Sigmoid colon (tissue), 7 donors: ENCODE measurements around the gene PRM2. TPM values are rescaled to one million over a fixed set of nuclear protein-coding genes. Genes with fewer than 3 reads are reported as not detected.
A peak's percentile ranks its signal among the peaks of the same experiment; 100 is the strongest.

Source experiments
- DNase-seq: peaks from one replicate; pipeline ENCODE4 v3.0.0-alpha.2; 2019
- H3K27ac ChIP-seq, 4 donors: fragments of 200-600 bp; sonication (generic); one replicate each; pipeline ENCODE4 v1.5.1; 2016 to 2019; ENCODE audit warnings: mild to moderate bottlenecking in 1 of 4
- H3K27me3 ChIP-seq, 3 donors: fragments of 200-600 bp; sonication (generic); one replicate each; pipeline ENCODE4 v1.5.1; 2019; ENCODE audit warnings: mild to moderate bottlenecking in 1 of 3
- H3K36me3 ChIP-seq, 4 donors: fragments of 200-600 bp; sonication (generic); one replicate each; pipeline ENCODE4 v1.5.1; 2016 to 2019
- H3K4me1 ChIP-seq, 4 donors: fragments of 200-600 bp; sonication (generic); one replicate each; pipeline ENCODE4 v1.5.1; 2017 to 2019
- H3K4me3 ChIP-seq, 4 donors: fragments of 200-600 bp; sonication (generic); one replicate each; pipeline ENCODE4 v1.5.1; 2017 to 2019; ENCODE audit warnings: mild to moderate bottlenecking in 2 of 4, moderate library complexity in 1 of 4
- H3K9me3 ChIP-seq, 4 donors: fragments of 200-600 bp in 3 of 4; sonication (generic) in 3 of 4; one replicate each; pipeline versions ENCODE4 v1.5.1 to v1.6.1; 2013 to 2019
- EP300 ChIP-seq, 4 donors: sonication (generic); formaldehyde crosslinking; IDR thresholded peaks; one replicate each; pipeline ENCODE4 v1.6.1; 2017; ENCODE audit warnings: antibody characterized with exemption in 4 of 4
- POLR2A ChIP-seq, 2 donors: fragments of 450-650 bp; IDR thresholded peaks; one replicate each; pipeline ENCODE4 v1.6.1; 2016; ENCODE audit warnings: antibody characterized with exemption in 2 of 2, mild to moderate bottlenecking in 2 of 2, moderate library complexity in 2 of 2
- POLR2AphosphoS5 ChIP-seq, 4 donors: sonication (generic); formaldehyde crosslinking; IDR thresholded peaks; one replicate each; pipeline ENCODE4 v1.6.1; 2017; ENCODE audit warnings: antibody characterized with exemption in 4 of 4
- WGBS, 2 donors: extraction: QIAGEN DNeasy Blood & Tissue Kit; methylation state at CpG; one replicate each; pipeline ENCODE4 v1.1.7; 2013; 5-methylcytosine and 5-hydroxymethylcytosine counted together
- intact Hi-C: fragments of 100-400 bp; cut with DNase I; formaldehyde crosslinking; loops from one replicate; pipeline ENCODE4 v1.15.1; 2023
- polyA plus RNA-seq, 3 donors: library from polyadenylated mRNA; stranded (reverse); fragments of 200-250 nt; gene quantifications; one replicate each; pipeline ENCODE4 v1.2.3, GENCODE V29; 2013
- total RNA-seq, 4 donors: library from RNA; depleted of rRNA; stranded (reverse); fragments of >200 nt; gene quantifications; one replicate each; pipeline ENCODE4 v1.1.0, GENCODE V29; 2016
- TF ChIP-seq, protein P1 (sequence below), 4 experiments: fragments of 450-650 bp in 3 of 4; fragments of 200-600 bp in 1 of 4; IDR thresholded peaks; one replicate each; pipeline ENCODE4 v1.5.1; 2016 to 2019; ENCODE audit warnings: antibody characterized with exemption in 4 of 4, mild to moderate bottlenecking in 3 of 4, moderate library complexity in 2 of 4
- donor health status: healthy with polysubstance abuse.
- donor health status: Bipolar disorder and iron deficiency.
- donor health status: healthy.

PRM2 gene
- total and polyA plus RNA-seq, 7 donors, result not detected

DNA sequence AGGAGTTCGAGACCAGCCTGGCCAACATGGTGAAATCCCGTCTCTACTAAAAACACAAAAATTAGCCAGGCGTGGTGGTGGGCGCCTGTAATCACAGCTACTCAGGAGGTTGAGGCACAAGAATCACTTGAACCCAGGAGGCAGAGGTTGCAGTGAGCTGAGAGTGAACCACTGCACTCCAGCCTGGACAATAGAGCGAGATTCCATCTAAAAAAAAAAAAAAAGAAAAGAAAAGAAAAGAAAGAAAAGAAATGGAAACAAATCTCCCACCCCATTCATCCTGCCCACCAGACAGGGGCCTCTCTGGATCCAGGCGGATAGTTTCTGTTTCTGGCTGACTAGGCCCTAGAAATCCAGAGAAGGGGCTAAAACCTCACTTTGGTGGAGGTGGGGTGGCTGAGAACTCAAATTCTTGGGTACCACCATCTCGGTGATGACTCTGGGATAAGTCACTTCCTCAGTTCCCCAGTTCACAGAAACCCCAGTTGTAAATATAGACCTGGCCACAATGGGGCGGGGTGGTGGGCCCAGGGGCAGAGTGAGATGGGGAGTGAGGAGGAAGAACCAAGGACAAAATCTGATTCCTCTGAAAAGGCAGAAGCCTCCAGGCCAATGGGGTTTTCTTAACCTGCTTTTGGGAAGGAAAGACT is 42.4 kb downstream of the PRM2 start:
- no peaks in the 10 kb centered on the region for H3K27me3 ChIP-seq
- peaks cover 0 to 7% (median 0%) of the 10 kb centered on the region in 4 donors for H3K4me1 ChIP-seq
- DNase-seq, result no peak
- WGBS, 2 donors, result 72 to 90% methylated on average over 8 of the region's 8 CpGs
- H3K9me3 ChIP-seq, result no peaks in the 10 kb centered on the region
- intact Hi-C loops, result no loop called here
- TF ChIP-seq, protein P1, sequence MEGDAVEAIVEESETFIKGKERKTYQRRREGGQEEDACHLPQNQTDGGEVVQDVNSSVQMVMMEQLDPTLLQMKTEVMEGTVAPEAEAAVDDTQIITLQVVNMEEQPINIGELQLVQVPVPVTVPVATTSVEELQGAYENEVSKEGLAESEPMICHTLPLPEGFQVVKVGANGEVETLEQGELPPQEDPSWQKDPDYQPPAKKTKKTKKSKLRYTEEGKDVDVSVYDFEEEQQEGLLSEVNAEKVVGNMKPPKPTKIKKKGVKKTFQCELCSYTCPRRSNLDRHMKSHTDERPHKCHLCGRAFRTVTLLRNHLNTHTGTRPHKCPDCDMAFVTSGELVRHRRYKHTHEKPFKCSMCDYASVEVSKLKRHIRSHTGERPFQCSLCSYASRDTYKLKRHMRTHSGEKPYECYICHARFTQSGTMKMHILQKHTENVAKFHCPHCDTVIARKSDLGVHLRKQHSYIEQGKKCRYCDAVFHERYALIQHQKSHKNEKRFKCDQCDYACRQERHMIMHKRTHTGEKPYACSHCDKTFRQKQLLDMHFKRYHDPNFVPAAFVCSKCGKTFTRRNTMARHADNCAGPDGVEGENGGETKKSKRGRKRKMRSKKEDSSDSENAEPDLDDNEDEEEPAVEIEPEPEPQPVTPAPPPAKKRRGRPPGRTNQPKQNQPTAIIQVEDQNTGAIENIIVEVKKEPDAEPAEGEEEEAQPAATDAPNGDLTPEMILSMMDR (IDR thresholded peaks at IDR 0.05), result no peak
- TF ChIP-seq POLR2AphosphoS5 (IDR thresholded peaks at IDR 0.05), result no peak
- no peak for TF ChIP-seq POLR2A (IDR thresholded peaks at IDR 0.05)
- TF ChIP-seq EP300 (IDR thresholded peaks at IDR 0.05), result no peak
- H3K36me3 ChIP-seq, result no peaks in the 10 kb centered on the region
- no peak overlapping the region for H3K4me3 ChIP-seq
- H3K27ac ChIP-seq, result peak overlapping the region in 1 of 4 donors; percentile 14

DNA sequence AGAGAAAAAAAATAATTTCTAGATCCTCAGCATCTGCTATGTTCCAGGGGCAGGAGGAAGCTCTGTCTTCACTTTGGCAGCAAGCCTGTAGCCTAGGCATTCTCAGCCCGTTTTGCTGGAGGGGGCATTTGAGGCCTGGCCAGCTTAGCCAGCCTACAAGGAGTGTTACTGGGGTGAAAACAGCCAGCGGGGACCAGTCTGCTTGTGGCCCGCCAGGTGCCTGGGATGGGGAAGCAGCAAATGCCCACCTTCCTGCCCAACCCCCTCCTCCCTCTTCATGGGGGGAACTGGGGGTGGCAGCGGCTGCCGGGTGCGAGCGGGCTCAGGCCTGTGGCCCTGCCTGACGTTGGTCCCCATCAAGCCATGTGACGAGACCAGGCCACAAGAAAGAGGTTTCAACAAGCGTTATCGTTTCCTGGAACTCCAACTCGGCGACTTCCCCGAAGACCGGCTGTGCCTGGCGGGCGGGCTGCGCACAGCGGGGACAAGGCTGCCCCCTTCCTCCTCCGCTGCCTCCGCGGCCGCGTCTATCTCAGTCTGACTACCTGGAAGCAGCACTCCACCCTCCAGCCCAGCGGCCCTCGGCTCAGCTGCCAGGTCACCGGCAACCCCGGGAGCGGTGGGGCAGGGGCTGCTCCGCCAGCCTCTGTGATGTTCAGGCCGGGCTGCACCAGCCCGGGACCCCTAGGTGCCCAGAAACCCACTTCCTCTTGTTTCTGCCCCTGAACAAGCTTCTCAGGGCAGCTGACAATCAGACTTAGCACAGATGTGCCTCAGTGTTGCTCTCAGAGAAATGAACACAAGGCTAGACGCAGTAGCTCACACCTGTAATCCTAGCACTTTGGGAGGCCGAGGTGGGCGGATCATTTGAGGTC is 43.2 kb downstream of the PRM2 start:
- no peak overlapping the region for H3K4me3 ChIP-seq
- TF ChIP-seq POLR2AphosphoS5 (IDR thresholded peaks at IDR 0.05), result peak in 1 of 4 donors; percentile 25
- TF ChIP-seq POLR2A (IDR thresholded peaks at IDR 0.05), result no peak
- TF ChIP-seq, protein P1 (IDR thresholded peaks at IDR 0.05), result no peak
- intact Hi-C loops, result no loop called here

DNA sequence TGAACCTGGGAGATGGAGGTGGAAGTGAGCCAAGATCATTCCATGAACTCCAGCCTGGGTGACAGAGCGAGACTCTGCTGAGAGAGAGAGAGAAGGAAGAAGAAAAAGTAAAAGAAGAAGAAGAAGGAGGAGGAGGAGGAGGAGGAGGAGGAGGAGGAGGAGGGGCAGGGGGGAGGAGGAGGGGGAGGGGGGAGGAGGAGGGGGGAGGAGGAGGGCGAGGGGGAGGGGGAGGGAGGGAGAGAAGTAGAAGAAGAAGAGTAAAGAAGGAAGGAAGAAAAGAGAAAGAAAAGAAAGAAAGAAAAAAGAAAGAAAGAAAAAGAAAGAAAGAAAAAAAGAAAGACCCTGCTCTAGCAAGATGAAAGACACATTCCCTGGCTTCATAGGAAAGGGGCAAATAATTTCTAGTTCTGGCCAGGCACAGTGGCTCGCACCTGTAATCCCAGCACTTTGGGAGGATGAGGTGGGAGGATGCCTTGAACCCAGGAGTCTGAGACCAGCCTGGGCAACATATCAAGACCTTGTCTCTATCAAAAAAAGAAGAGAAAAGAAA is 43.9 kb downstream of the PRM2 start:
- intact Hi-C loops, result no loop called here
- no peak for DNase-seq
- Histone ChIP-seq H3K36me3 (no peaks in the 10 kb centered on the region), H3K27me3 (no peaks in the 10 kb centered on the region), H3K4me1 (peaks cover 0 to 7% (median 0%) of the 10 kb centered on the region in 4 donors), H3K9me3 (no peaks in the 10 kb centered on the region), H3K4me3 (no peak overlapping the region), H3K27ac (peak overlapping the region in 1 of 4 donors; percentile 14)
- 90 to 94% methylated on average over 2 of the region's 3 CpGs for WGBS, 2 donors
- no peak for TF ChIP-seq POLR2AphosphoS5 (IDR thresholded peaks at IDR 0.05)
- TF ChIP-seq, protein P1 (IDR thresholded peaks at IDR 0.05), result no peak
- TF ChIP-seq POLR2A (IDR thresholded peaks at IDR 0.05), result no peak

More for the DNA sequence above, 43.2 kb downstream of the PRM2 start:
- Histone ChIP-seq H3K36me3 (no peaks in the 10 kb centered on the region), H3K27me3 (no peaks in the 10 kb centered on the region), H3K27ac (peak overlapping the region in 2 of 4 donors; percentile 14 to 25), H3K4me1 (peaks cover 0 to 7% (median 0%) of the 10 kb centered on the region in 4 donors), H3K9me3 (no peaks in the 10 kb centered on the region)
- WGBS, 2 donors, result 43 to 78% methylated on average over 35 of the region's 35 CpGs
- no peak for DNase-seq

DNA sequence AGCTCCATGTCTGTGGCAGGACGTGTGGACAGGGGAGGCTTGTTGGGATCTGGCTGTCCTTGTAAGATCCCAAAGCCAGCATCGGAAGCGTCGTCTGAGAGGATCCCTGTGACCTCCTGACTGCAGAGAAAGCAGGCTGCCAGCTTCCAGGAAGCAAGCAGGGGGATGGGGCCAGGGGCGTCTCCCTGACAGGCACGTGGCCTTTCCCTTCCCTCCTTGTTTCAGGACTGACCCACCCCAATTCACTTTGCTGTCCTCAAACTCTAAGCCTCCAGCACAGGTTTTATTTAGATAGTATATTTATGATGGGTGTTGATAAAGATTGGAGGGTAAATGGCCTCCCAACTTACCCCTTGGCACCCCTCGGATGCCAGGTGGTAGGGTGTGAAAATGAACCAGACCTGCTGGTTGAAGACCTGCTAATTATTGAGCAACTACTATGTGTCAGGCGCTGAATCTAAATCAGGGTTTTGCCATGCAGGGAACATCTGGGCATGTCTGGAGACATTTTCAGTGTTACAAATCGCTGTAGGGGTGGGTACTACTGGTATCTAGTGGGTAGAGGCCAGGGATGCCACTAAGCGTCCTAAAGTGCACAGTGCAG is 44.8 kb downstream of the PRM2 start:
- intact Hi-C loops, result no loop called here
- Histone ChIP-seq H3K9me3 (no peaks in the 10 kb centered on the region), H3K27ac (no peak overlapping the region), H3K4me1 (peaks cover 0 to 7% (median 0%) of the 10 kb centered on the region in 4 donors), H3K4me3 (no peak overlapping the region), H3K27me3 (no peaks in the 10 kb centered on the region), H3K36me3 (no peaks in the 10 kb centered on the region)
- TF ChIP-seq EP300 (IDR thresholded peaks at IDR 0.05) (no peak), POLR2AphosphoS5 (IDR thresholded peaks at IDR 0.05) (no peak), POLR2A (IDR thresholded peaks at IDR 0.05) (no peak)
- TF ChIP-seq, protein P1 (IDR thresholded peaks at IDR 0.05), result no peak
- DNase-seq, result no peak
- 79 to 82% methylated on average over 10 of the region's 10 CpGs for WGBS, 2 donors
